HepG2 (cell line): ENCODE data around the gene ARHGEF37. TPM values are rescaled to one million over a fixed set of nuclear protein-coding genes. Genes with fewer than 3 reads are reported as not detected.
A peak's percentile ranks its signal among the peaks of the same experiment; 100 is the strongest.

Experiments used
- ATM ChIP-seq: fragments of 450-650 bp; IDR thresholded peaks from 2 replicates; pipeline ENCODE4 v1.7.1; 2017; ENCODE audit warnings: mild to moderate bottlenecking, borderline replicate concordance
- DNMT3B ChIP-seq: conservative IDR thresholded peaks from 2 replicates; pipeline ENCODE4 v1.6.1; 2016; ENCODE audit warnings: missing biosample characterization, control low read depth
- MAFG ChIP-seq: sonication (generic); formaldehyde crosslinking; IDR thresholded peaks from 2 replicates; pipeline ENCODE4 v1.5.1; 2020; ENCODE audit warnings: mild to moderate bottlenecking, missing genetic modification reagents
- MED8 ChIP-seq: sonication (generic); formaldehyde crosslinking; IDR thresholded peaks from 2 replicates; pipeline ENCODE4 v1.8.1; 2023; ENCODE audit warnings: mild to moderate bottlenecking, missing genetic modification reagents; ENCODE audit not compliant: insufficient replicate concordance
- MEIS1 ChIP-seq: sonication (generic); formaldehyde crosslinking; IDR thresholded peaks from 2 replicates; pipeline ENCODE4 v1.9.0; 2021; ENCODE audit warnings: mild to moderate bottlenecking, missing genetic modification reagents, moderate library complexity, borderline replicate concordance
- SMC3 ChIP-seq: IDR thresholded peaks from 2 replicates; pipeline ENCODE4 v1.6.1; 2011; ENCODE audit warnings: low read length, improper control_type of control experiment
- STAG1 ChIP-seq: sonication (generic); formaldehyde crosslinking; IDR thresholded peaks from 2 replicates; pipeline ENCODE4 v1.4.0; 2020; ENCODE audit warnings: missing genetic modification reagents
- ZKSCAN5 ChIP-seq: sonication (generic); formaldehyde crosslinking; IDR thresholded peaks from 2 replicates; pipeline ENCODE4 v1.5.1; 2020; ENCODE audit warnings: mild to moderate bottlenecking, missing genetic modification reagents
- ZNF33B ChIP-seq: sonication (generic); formaldehyde crosslinking; IDR thresholded peaks from 2 replicates; pipeline ENCODE4 v1.5.1; 2020; ENCODE audit warnings: mild to moderate bottlenecking, missing genetic modification reagents
- ZSCAN22 ChIP-seq: sonication (generic); formaldehyde crosslinking; IDR thresholded peaks from 2 replicates; pipeline ENCODE4 v1.4.0; 2020; ENCODE audit warnings: mild to moderate bottlenecking, missing genetic modification reagents
- polyA plus RNA-seq, 8 experiments: library from polyadenylated mRNA; depleted of rRNA in 3 of 8; stranded (reverse) in 7 of 8; unstranded in 1 of 8; fragments of >200 nt; fragmentation: Illumina TruSeq in 4 of 8; extraction: Trizol in 4 of 8; gene quantifications; 2 replicates each; pipeline versions ENCODE4 v1.2.1 to v1.2.3, GENCODE V29; 2011 to 2016; ENCODE audit warnings: low read depth in 4 of 8, missing spikeins in 1 of 8, mixed read lengths in 1 of 8; ENCODE audit not compliant: insufficient read depth in 1 of 8
- total RNA-seq, 5 experiments: library from RNA; depleted of rRNA; stranded (reverse); fragments of >200 nt; fragmentation: Illumina TruSeq; extraction: Trizol; gene quantifications; 2 replicates each; pipeline ENCODE4 v1.2.3, GENCODE V29; 2016; ENCODE audit warnings: low read depth in 1 of 5
- TF ChIP-seq, protein P1 (sequence below): sonication (generic); formaldehyde crosslinking; IDR thresholded peaks from 2 replicates; pipeline ENCODE4 v1.4.0; 2020; ENCODE audit warnings: missing genetic modification reagents
- TF ChIP-seq, protein P2 (sequence below): sonication (generic); formaldehyde crosslinking; IDR thresholded peaks from 2 replicates; pipeline ENCODE4 v1.5.0; 2020; ENCODE audit warnings: mild to moderate bottlenecking, missing genetic modification reagents, moderate library complexity
- TF ChIP-seq, protein P3 (sequence below): sonication (generic); formaldehyde crosslinking; IDR thresholded peaks from 2 replicates; pipeline ENCODE4 v1.4.0; 2020; ENCODE audit warnings: missing genetic modification reagents, mild to moderate bottlenecking, borderline replicate concordance
- TF ChIP-seq, protein P4 (sequence below): sonication (generic); formaldehyde crosslinking; IDR thresholded peaks from 2 replicates; pipeline ENCODE4 v1.5.0; 2020; ENCODE audit warnings: mild to moderate bottlenecking, missing genetic modification reagents, borderline replicate concordance

Gene ARHGEF37
- total and polyA plus RNA-seq, 2 of the 13 experiments (the other 11 are each of a cell fraction or from before 2014, with no cell fraction given) = 0.18 to 0.27 TPM

DNA sequence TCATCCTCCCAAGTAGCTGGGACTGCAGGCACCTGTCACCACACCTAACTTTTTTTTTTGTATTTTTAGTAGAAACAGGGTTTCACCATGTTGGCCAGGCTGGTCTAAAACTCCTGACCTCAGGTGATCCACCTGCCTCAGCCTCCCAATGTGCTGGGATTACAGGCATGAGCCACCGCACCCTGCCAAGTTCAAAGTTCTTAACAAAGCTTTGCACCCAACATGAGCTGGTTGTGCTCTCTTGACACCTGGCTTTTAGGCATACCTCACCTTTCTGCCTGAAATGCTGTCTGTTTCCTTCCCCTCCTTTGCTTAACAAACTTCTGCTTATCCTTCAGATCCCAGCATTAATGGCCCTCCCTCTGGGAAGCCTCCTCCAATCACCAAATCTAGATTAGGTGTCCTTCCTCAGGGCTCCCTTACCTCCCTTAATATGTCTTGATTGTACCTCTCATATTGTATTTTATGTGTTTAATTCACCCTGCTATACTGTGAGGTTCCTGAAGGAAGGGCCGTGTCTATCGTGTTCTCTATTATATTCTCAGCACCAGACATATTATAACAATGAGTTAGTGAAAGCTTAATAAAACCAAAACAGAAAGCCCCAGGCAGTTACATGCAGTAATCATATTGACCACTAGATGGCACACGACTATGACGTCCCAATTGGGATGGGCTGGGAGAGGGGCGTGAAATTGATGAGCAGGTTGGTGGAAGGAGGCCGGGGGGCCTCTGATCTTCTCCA lies 86.0 kb downstream of the ARHGEF37 start (continued):
- TF ChIP-seq, protein P1, sequence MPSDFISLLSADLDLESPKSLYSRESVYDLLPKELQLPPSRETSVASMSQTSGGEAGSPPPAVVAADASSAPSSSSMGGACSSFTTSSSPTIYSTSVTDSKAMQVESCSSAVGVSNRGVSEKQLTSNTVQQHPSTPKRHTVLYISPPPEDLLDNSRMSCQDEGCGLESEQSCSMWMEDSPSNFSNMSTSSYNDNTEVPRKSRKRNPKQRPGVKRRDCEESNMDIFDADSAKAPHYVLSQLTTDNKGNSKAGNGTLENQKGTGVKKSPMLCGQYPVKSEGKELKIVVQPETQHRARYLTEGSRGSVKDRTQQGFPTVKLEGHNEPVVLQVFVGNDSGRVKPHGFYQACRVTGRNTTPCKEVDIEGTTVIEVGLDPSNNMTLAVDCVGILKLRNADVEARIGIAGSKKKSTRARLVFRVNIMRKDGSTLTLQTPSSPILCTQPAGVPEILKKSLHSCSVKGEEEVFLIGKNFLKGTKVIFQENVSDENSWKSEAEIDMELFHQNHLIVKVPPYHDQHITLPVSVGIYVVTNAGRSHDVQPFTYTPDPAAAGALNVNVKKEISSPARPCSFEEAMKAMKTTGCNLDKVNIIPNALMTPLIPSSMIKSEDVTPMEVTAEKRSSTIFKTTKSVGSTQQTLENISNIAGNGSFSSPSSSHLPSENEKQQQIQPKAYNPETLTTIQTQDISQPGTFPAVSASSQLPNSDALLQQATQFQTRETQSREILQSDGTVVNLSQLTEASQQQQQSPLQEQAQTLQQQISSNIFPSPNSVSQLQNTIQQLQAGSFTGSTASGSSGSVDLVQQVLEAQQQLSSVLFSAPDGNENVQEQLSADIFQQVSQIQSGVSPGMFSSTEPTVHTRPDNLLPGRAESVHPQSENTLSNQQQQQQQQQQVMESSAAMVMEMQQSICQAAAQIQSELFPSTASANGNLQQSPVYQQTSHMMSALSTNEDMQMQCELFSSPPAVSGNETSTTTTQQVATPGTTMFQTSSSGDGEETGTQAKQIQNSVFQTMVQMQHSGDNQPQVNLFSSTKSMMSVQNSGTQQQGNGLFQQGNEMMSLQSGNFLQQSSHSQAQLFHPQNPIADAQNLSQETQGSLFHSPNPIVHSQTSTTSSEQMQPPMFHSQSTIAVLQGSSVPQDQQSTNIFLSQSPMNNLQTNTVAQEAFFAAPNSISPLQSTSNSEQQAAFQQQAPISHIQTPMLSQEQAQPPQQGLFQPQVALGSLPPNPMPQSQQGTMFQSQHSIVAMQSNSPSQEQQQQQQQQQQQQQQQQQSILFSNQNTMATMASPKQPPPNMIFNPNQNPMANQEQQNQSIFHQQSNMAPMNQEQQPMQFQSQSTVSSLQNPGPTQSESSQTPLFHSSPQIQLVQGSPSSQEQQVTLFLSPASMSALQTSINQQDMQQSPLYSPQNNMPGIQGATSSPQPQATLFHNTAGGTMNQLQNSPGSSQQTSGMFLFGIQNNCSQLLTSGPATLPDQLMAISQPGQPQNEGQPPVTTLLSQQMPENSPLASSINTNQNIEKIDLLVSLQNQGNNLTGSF = no peak
- TF ChIP-seq MAFG (CRISPR knock-in tag) (no peak), ZKSCAN5 (CRISPR knock-in tag) (no peak), DNMT3B (CRISPR knock-in tag) (no peak), STAG1 (CRISPR knock-in tag) (peak; percentile 63), MEIS1 (CRISPR knock-in tag) (no peak), ATM (no peak), MED8 (CRISPR knock-in tag) (no peak), ZNF33B (no peak), SMC3 (peak; percentile 63), ZSCAN22 (no peak)
- TF ChIP-seq, protein P2, sequence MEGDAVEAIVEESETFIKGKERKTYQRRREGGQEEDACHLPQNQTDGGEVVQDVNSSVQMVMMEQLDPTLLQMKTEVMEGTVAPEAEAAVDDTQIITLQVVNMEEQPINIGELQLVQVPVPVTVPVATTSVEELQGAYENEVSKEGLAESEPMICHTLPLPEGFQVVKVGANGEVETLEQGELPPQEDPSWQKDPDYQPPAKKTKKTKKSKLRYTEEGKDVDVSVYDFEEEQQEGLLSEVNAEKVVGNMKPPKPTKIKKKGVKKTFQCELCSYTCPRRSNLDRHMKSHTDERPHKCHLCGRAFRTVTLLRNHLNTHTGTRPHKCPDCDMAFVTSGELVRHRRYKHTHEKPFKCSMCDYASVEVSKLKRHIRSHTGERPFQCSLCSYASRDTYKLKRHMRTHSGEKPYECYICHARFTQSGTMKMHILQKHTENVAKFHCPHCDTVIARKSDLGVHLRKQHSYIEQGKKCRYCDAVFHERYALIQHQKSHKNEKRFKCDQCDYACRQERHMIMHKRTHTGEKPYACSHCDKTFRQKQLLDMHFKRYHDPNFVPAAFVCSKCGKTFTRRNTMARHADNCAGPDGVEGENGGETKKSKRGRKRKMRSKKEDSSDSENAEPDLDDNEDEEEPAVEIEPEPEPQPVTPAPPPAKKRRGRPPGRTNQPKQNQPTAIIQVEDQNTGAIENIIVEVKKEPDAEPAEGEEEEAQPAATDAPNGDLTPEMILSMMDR = peak; percentile 66
- TF ChIP-seq, protein P3, sequence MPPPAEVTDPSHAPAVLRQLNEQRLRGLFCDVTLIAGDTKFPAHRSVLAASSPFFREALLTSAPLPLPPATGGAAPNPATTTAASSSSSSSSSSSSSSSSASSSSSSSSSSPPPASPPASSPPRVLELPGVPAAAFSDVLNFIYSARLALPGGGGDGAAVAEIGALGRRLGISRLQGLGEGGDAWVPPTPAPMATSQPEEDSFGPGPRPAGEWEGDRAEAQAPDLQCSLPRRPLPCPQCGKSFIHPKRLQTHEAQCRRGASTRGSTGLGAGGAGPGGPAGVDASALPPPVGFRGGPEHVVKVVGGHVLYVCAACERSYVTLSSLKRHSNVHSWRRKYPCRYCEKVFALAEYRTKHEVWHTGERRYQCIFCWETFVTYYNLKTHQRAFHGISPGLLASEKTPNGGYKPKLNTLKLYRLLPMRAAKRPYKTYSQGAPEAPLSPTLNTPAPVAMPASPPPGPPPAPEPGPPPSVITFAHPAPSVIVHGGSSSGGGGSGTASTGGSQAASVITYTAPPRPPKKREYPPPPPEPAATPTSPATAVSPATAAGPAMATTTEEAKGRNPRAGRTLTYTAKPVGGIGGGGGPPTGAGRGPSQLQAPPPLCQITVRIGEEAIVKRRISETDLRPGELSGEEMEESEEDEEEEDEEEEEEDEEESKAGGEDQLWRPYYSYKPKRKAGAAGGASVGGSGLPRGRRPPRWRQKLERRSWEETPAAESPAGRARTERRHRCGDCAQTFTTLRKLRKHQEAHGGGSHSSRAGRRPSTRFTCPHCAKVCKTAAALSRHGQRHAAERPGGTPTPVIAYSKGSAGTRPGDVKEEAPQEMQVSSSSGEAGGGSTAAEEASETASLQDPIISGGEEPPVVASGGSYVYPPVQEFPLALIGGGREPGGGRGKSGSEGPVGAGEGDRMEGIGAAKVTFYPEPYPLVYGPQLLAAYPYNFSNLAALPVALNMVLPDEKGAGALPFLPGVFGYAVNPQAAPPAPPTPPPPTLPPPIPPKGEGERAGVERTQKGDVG (CRISPR knock-in tag) = no peak
- TF ChIP-seq, protein P4, sequence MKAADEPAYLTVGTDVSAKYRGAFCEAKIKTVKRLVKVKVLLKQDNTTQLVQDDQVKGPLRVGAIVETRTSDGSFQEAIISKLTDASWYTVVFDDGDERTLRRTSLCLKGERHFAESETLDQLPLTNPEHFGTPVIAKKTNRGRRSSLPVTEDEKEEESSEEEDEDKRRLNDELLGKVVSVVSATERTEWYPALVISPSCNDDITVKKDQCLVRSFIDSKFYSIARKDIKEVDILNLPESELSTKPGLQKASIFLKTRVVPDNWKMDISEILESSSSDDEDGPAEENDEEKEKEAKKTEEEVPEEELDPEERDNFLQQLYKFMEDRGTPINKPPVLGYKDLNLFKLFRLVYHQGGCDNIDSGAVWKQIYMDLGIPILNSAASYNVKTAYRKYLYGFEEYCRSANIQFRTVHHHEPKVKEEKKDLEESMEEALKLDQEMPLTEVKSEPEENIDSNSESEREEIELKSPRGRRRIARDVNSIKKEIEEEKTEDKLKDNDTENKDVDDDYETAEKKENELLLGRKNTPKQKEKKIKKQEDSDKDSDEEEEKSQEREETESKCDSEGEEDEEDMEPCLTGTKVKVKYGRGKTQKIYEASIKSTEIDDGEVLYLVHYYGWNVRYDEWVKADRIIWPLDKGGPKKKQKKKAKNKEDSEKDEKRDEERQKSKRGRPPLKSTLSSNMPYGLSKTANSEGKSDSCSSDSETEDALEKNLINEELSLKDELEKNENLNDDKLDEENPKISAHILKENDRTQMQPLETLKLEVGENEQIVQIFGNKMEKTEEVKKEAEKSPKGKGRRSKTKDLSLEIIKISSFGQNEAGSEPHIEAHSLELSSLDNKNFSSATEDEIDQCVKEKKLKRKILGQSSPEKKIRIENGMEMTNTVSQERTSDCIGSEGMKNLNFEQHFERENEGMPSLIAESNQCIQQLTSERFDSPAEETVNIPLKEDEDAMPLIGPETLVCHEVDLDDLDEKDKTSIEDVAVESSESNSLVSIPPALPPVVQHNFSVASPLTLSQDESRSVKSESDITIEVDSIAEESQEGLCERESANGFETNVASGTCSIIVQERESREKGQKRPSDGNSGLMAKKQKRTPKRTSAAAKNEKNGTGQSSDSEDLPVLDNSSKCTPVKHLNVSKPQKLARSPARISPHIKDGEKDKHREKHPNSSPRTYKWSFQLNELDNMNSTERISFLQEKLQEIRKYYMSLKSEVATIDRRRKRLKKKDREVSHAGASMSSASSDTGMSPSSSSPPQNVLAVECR = no peak
